ENCODE results near the gene SPINDOC.

GRCh38 chr11:63783925-63784592, 29.2 kb upstream of the SPINDOC start:
- no peak for TF ChIP-seq CTCF (IDR thresholded peaks at IDR 0.05)
- TF ChIP-seq POLR2A (IDR thresholded peaks at IDR 0.05) = no peak
